ENCODE data around the gene DOCK4.

DOCK4 gene

GRCh38 chr7:112116358-112116757 lies 89.8 kb downstream of the DOCK4 start:
- H3K27ac ChIP-seq: no peak overlapping the region
- no peaks in the 10 kb centered on the region for H3K27me3 ChIP-seq (ENCODE audit: insufficient read depth, low read depth, severe bottlenecking)
- no peaks in the 10 kb centered on the region for H3K9me3 ChIP-seq (ENCODE audit: severe bottlenecking)
- H3K4me3 ChIP-seq (ENCODE audit: low read depth, low read length): no peak overlapping the region
- DNase-seq: no peak
- no peaks in the 10 kb centered on the region for H3K36me3 ChIP-seq
- TF ChIP-seq CTCF (IDR thresholded peaks at IDR 0.05; ENCODE audit: low read depth, low read length): no peak

- Histone ChIP-seq H3K9me3 (ENCODE audit: severe bottlenecking) (no peaks in the 10 kb centered on the region), H3K4me3 (ENCODE audit: low read depth, low read length) (no peak overlapping the region), H3K27ac (no peak overlapping the region), H3K27me3 (ENCODE audit: insufficient read depth, low read depth, severe bottlenecking) (no peaks in the 10 kb centered on the region), H3K36me3 (no peaks in the 10 kb centered on the region)
- no peak for TF ChIP-seq CTCF (IDR thresholded peaks at IDR 0.05; ENCODE audit: low read depth, low read length)
- DNase-seq: no peak
Measured at GRCh38 chr7:112115880-112116279, 90.3 kb downstream of the DOCK4 start.

GRCh38 chr7:112113913-112114575 lies 92.2 kb downstream of the DOCK4 start:
- H3K4me3 ChIP-seq (ENCODE audit: low read depth, low read length): no peak overlapping the region
- DNase-seq: no peak
- TF ChIP-seq CTCF (IDR thresholded peaks at IDR 0.05; ENCODE audit: low read depth, low read length): no peak
- H3K27ac ChIP-seq: no peak overlapping the region
- H3K36me3 ChIP-seq: no peaks in the 10 kb centered on the region
- no peaks in the 10 kb centered on the region for H3K27me3 ChIP-seq (ENCODE audit: insufficient read depth, low read depth, severe bottlenecking)
- H3K9me3 ChIP-seq (ENCODE audit: severe bottlenecking): no peaks in the 10 kb centered on the region

GRCh38 chr7:112112822-112113255 lies 93.4 kb downstream of the DOCK4 start:
- no peak overlapping the region for H3K27ac ChIP-seq
- H3K4me3 ChIP-seq (ENCODE audit: low read depth, low read length): no peak overlapping the region
- no peaks in the 10 kb centered on the region for H3K9me3 ChIP-seq (ENCODE audit: severe bottlenecking)
- DNase-seq: no peak
- H3K27me3 ChIP-seq (ENCODE audit: insufficient read depth, low read depth, severe bottlenecking): no peaks in the 10 kb centered on the region
- TF ChIP-seq CTCF (IDR thresholded peaks at IDR 0.05; ENCODE audit: low read depth, low read length): no peak
- no peaks in the 10 kb centered on the region for H3K36me3 ChIP-seq

GRCh38 chr7:112110651-112111050 lies 95.5 kb downstream of the DOCK4 start:
- no peak for DNase-seq
- no peak overlapping the region for H3K4me3 ChIP-seq (ENCODE audit: low read depth, low read length)
- no peaks in the 10 kb centered on the region for H3K36me3 ChIP-seq
- H3K9me3 ChIP-seq (ENCODE audit: severe bottlenecking): no peaks in the 10 kb centered on the region
- no peak for TF ChIP-seq CTCF (IDR thresholded peaks at IDR 0.05; ENCODE audit: low read depth, low read length)
- H3K27me3 ChIP-seq (ENCODE audit: insufficient read depth, low read depth, severe bottlenecking): no peaks in the 10 kb centered on the region
- H3K27ac ChIP-seq: no peak overlapping the region

GRCh38 chr7:112110175-112110574 lies 96.0 kb downstream of the DOCK4 start:
- DNase-seq: no peak
- Histone ChIP-seq H3K36me3 (no peaks in the 10 kb centered on the region), H3K27me3 (ENCODE audit: insufficient read depth, low read depth, severe bottlenecking) (no peaks in the 10 kb centered on the region), H3K27ac (no peak overlapping the region), H3K4me3 (ENCODE audit: low read depth, low read length) (no peak overlapping the region), H3K9me3 (ENCODE audit: severe bottlenecking) (no peaks in the 10 kb centered on the region)
- no peak for TF ChIP-seq CTCF (IDR thresholded peaks at IDR 0.05; ENCODE audit: low read depth, low read length)

All from WERI-Rb-1 (cell line).